Jurkat, Clone E6-1 (cell line): ENCODE results near the gene MPHOSPH6.
A peak's percentile ranks its signal among the peaks of the same experiment; 100 is the strongest.
"Not testable (repeated sequence)": the region's sequence is repeated elsewhere in the genome, so short reads cannot be mapped to it uniquely, and the experiment has no call there.

Experiments
- DNase-seq: peaks from one replicate; pipeline ENCODE4 v3.0.0-alpha.2; 2011; ENCODE audit warnings: low read depth, low spot score
- H3K4me3 ChIP-seq: 2 replicates; pipeline ENCODE4 v1.5.1; 2011; ENCODE audit warnings: mild to moderate bottlenecking, low read length, control low read depth, moderate library complexity

The MPHOSPH6 gene

DNA sequence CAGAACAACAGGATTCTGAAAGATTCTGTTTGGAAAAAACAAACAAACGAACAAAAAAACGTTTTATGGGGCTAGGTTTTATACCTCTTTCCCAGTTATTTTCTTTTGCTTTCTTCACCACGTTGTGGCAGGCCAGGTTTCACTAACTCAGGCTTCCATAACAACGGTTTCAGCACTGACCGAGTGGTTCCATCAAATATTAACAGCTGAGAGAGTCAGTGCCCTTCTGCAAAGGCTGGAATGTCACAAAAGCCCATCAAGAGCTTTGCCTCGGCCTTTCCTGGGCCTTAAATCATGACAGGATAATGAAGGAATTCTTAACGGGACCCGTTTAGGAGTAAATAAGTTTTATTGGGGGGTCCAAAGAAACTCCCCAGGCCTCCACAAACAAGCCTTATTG is 34.2 kb downstream of the MPHOSPH6 start:
- H3K4me3 ChIP-seq = no peak overlapping the region
- no peak for DNase-seq

DNA sequence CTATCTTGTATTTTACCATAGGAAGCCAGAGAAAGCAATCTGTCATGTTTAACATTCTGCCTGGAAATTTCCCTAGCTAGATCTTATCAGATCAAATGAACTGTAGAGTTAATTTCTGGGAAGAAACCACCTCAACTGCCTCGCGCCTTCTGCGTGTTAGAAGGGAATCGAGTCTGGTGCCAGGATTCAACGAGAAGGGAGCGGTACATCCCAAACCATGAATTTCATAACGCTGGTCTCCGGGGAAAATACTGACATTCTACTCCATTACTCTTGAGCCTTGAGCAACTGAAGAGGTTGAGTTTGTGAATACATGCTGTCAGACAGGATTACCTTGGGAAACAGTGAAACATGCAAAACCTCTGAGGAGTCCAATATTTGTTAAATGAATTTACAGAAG is 35.2 kb downstream of the MPHOSPH6 start:
- DNase-seq = no peak
- no peak overlapping the region for H3K4me3 ChIP-seq

DNA sequence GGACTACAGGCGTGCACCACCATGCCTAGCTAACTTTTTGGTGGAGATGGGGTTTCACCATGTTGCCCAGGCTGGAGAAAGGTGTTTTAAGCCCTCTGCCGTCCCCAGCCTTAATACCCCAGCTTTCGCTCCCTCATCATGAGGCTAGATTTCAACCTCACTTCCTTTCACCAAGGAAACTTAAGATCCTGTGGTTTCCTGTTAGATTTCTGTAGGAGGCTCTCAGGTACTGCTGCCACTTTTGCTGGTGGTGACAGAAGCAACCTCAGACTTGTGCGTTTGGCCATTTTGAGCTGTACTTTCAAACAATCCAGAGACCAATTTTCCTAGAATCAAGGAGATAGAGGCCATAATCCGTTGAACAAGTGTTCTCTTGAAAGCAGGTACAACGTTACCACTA is 36.2 kb downstream of the MPHOSPH6 start:
- DNase-seq = peak; percentile 84
- no peak overlapping the region; the same call in 1 of the 2 replicates for H3K4me3 ChIP-seq

DNA sequence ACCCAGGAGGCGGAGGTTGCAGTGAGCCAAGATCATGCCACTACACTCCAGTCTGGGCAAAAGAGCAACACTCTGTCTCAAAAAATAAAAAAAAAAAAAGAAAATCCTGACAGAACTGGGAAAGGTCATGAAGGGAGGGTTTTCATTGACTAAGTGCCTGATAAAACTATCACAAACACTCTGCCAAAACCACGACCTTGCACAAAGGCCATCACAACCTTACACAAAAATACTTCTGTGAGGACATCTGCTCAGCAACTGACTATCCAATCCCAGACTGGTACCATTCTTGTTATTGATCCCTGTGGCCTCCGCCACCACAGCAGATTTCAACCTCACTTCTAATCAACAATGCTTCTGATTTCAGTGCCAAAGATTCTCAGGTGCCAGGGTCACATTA is 40.1 kb downstream of the MPHOSPH6 start:
- no peak overlapping the region for H3K4me3 ChIP-seq
- DNase-seq = no peak

DNA sequence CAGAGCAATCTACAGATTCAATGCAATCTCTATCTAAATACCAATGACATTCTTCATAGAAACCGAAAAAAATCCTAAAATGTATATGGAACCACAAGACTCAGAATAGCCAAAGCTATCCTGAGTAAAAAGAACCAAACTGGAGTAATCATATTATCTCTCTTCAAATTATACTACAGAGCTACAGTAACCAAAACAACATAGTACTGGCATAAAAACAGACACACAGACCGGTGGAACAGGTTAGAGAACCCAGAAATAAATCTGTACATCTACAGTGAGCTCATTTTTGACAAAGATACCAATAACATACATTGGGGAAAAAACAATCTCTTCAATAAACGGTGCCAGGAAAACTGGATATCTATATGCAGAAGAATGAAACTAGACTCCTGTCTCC is 45.4 kb downstream of the MPHOSPH6 start:
- H3K4me3 ChIP-seq = no peak overlapping the region
- no peak for DNase-seq

DNA sequence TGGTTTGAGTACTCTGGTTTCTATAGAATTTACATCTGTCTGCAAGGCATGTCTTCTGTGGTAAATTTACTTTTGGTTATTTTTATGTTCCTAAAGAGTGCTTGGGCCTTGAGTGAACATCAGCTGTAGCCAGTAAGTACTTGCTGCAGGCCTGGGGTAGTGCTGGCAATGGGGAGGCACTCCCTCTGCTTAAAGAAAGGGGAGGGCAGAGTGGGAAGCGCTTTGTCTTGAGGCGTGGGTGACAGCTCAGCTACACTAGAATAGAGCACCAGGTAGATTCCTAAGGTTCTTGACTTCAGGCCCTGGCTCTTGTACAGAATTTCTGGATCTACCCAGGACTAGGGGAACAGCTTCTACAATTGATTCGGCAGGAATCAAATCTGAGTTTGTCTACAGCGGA is 50.6 kb downstream of the MPHOSPH6 start:
- H3K4me3 ChIP-seq = no peak overlapping the region
- no peak for DNase-seq

DNA sequence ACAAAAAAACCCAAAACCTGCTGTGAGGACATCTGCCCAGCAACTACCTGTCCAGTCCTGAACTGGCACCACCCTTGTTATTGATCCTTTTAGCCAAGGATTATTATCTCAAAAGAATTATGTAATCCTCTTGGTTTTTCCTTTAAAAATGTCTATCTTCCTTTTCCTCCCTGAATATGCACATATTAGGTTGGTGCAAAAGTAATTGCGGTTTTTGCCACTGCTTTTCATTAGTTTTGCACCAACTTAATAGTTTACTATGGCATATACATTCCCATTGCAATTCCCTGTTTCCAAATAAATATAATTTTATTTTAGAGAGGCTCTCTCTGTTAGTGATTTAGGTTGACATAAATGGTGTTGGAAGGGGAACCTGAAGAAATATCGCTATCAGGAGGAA is 51.3 kb downstream of the MPHOSPH6 start:
- no peak overlapping the region for H3K4me3 ChIP-seq
- no peak for DNase-seq

DNA sequence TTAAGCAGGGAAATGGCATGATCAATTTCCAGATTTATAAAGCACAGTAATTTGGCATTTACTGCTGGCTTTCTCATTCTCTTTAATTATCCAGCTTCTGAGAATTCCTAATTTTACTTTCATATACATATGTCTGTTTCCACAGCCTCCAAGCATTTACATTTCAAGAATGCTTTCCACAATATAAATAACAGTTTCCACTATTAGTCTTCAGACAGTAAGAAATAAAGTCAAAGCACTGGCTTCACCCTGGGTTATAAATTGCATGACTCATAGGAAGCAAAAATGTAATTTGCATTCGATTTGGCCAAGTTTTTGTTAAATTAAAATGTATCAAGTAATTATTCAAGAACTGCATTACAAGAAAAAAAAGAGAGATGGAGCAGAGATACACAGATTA is 53.5 kb downstream of the MPHOSPH6 start:
- no peak overlapping the region for H3K4me3 ChIP-seq
- no peak for DNase-seq

DNA sequence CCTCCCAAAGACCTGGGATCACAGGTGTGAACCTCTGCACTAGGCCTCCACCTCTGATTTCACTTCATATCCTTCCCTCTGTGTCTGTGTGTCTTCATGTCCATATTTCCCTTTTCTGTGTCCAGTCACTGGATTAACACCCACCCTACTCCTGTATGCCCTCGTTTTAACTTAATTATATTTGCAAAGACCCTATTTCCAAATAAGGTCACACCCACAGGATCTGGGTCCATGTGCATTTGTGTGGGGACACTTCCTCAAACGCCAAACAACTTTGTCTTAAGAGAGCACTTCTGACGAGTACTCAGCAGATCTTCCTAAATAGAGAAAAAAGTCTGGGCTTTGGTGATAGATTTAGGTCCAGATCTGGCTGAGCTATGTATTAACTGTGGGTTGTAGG is 56.3 kb downstream of the MPHOSPH6 start:
- DNase-seq = no peak

DNA sequence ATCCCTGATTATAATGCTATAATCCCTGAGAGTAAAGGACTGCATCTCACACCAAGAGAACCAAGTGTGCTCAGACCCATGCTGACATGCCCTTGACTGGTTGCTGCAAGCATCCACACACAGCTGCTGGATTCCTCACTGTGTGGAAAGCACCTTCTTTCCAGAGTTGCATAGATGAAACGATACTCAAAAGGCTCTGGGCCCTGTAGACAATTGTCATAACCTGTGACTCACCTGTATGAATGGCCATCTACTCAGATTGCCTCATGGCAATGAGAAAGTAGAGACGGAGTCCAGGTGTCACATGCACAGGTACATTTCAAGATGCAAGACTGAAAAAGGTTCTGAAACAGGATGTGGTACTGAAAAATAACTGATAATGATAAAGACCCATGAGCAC is 58.1 kb downstream of the MPHOSPH6 start:
- no peak overlapping the region for H3K4me3 ChIP-seq
- no peak for DNase-seq

More for the DNA sequence above, 56.3 kb downstream of the MPHOSPH6 start:
- H3K4me3 ChIP-seq = no peak overlapping the region

DNA sequence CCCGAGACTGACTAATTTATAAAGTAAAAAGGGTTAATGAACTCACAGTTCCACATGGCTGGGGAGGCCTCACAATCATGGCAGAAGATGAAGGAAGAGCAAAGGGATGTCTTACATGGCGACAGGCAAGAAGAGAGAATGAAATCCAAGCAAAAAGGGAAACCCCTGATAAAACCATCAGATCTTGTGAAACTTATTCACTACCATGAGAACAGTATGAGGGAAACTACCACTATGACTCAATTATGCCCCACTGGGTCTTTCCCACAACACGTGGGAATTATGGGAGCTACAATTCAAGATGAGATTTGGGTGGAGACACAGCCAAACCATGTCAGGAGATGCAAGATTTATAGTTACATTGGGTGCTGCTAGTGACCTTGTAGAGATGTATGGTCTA is 60.8 kb downstream of the MPHOSPH6 start:
- not testable (repeated sequence) for H3K4me3 ChIP-seq

DNA sequence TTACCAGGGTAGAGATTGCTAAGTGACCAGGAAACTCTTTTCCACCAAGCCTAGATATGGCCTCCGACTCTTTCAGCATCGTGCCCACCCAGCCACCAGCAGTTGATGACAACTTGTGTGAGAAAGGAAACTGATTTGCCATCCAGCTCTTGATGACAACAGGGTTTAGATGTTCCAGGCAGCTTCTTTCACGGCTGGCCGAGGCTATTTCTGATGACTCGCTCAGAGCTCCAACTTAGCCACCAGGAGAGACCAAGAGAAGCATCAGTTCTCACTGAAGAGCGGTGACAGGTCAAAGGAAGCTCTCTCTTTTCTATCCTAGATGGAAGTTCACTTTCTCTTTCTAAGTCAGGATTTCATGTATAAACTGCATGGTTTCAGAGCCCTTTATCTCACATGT is 61.2 kb downstream of the MPHOSPH6 start:
- DNase-seq = no peak
- H3K4me3 ChIP-seq = no peak overlapping the region

More for the DNA sequence above, 60.8 kb downstream of the MPHOSPH6 start:
- not testable (repeated sequence) for DNase-seq

DNA sequence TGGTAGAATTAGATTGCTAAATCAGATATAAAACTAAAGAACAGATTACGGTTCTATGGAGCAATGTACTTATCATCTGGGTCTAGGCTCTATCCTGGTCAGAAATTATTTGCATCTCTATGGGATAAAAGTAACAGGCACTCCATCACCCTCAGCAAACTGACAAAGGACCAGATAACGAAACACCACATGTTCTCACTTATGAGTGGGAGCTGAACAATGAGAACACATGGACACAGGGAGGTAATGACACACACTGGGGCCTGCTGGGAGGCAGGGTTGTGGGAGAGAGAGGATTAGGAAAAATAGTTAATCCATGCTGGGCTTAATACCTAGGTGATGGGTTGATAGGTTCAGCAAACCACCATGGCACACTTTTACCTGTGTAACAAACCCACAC is 61.9 kb downstream of the MPHOSPH6 start:
- H3K4me3 ChIP-seq = no peak overlapping the region
- DNase-seq = no peak

DNA sequence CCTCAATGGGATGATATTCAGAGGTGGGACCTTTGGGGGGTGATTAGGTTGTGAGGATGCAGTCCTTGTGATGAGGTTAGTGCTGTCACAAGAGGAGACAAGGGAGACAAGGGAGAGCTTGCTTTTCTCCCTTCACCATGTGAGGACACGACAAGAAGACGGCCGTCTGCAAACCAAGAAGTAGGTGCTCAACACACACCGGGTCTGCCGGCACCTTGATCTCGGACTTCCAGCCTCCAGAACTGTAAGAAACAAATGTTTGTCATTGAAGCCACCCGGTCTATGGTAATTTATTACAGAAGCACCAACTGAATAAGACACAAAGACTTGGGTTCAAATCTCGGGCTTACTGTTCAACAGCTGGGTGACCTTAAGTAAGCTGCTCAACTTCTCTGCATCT is 64.9 kb downstream of the MPHOSPH6 start:
- H3K4me3 ChIP-seq = no peak overlapping the region
- no peak for DNase-seq
